ENCODE measurements around the gene EZH1. TPM values are rescaled to one million over a fixed set of nuclear protein-coding genes. Genes with fewer than 3 reads are reported as not detected.

EZH1 gene
- total RNA-seq, 1 experiment from 2014 or later, result 22.8 TPM

DNA sequence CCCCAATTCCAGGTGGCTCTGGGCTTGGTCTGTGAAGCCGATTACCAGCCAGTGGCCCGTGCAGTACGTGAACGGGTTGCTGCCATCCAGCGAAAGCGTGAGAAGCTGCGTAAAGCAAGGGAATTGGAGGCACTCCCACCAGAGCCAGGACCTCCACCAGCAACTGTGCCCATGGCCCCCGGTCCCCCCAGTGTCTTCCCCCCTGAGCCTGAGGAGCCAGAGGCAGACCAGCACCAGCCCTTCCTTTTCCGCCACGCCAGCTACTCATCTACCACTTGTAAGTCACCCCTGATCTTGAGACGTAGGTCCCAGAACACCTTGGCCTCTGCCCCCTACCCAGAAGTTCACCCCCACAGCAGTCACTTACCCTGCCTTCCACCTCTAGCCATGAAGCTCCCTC, 42.4 kb upstream of the EZH1 start:
- Histone ChIP-seq H3K4me2 (no peak overlapping the region), H3K4me1 (replicated peaks; ENCODE audit: insufficient read depth) (peaks cover 21% of the 10 kb centered on the region), H3K4me3 (no peak overlapping the region), H2AFZ (no peak overlapping the region), H4K20me1 (ENCODE audit: insufficient read depth) (no peaks in the 10 kb centered on the region), H3K9me2 (ENCODE audit: insufficient read depth) (no peaks in the 10 kb centered on the region), H3F3A (ENCODE audit: insufficient read depth, low read depth) (peaks cover 22% of the 10 kb centered on the region), H3K27ac (no peak overlapping the region), H3K9me3 (ENCODE audit: insufficient read depth, low read depth) (no peaks in the 10 kb centered on the region), H3K79me2 (ENCODE audit: low read depth) (no peaks in the 10 kb centered on the region), H3K36me3 (ENCODE audit: low read depth) (no peaks in the 10 kb centered on the region), H3K27me3 (ENCODE audit: insufficient read depth, low read depth) (no peaks in the 10 kb centered on the region)
- ChIA-PET POLR2A (ENCODE audit: unreplicated experiment) (interaction anchor here (0.6 kb wide), 1 partner anchor 14 kb away, joined by 4 read pairs; the partner anchor contains the start of gene VPS25), CTCF (no interaction called here)
- BruUV-seq (replicated peaks), result no TSS peak
- no peak for DNase-seq
- TF ChIP-seq CTCF (conservative IDR thresholded peaks at IDR 0.05) (no peak), EZH2 (IDR thresholded peaks at IDR 0.05; ENCODE audit: low read depth) (no peak)
- intact Hi-C loops (cut with micrococcal nuclease; ENCODE audit: unreplicated experiment), result no loop called here

- Histone ChIP-seq H3F3A (ENCODE audit: insufficient read depth, low read depth) (peaks cover 11% of the 10 kb centered on the region), H4K20me1 (ENCODE audit: insufficient read depth) (no peaks in the 10 kb centered on the region), H3K4me3 (no peak overlapping the region), H3K79me2 (ENCODE audit: low read depth) (no peaks in the 10 kb centered on the region), H3K9me3 (ENCODE audit: insufficient read depth, low read depth) (no peaks in the 10 kb centered on the region), H3K27ac (no peak overlapping the region), H3K36me3 (ENCODE audit: low read depth) (no peaks in the 10 kb centered on the region), H3K9me2 (ENCODE audit: insufficient read depth) (no peaks in the 10 kb centered on the region), H2AFZ (no peak overlapping the region), H3K27me3 (ENCODE audit: insufficient read depth, low read depth) (no peaks in the 10 kb centered on the region), H3K4me2 (no peak overlapping the region), H3K4me1 (replicated peaks; ENCODE audit: insufficient read depth) (peaks cover 30% of the 10 kb centered on the region)
- POLR2A ChIA-PET (ENCODE audit: unreplicated experiment), result interaction anchor here (1.0 kb wide), 1 partner anchor 93 kb away, joined by 4 read pairs; no protein-coding TSS in a partner anchor
- TF ChIP-seq CTCF (conservative IDR thresholded peaks at IDR 0.05) (no peak), EZH2 (IDR thresholded peaks at IDR 0.05; ENCODE audit: low read depth) (no peak)
- DNase-seq, result no peak
- BruUV-seq (replicated peaks), result no TSS peak
- intact Hi-C loops (cut with micrococcal nuclease; ENCODE audit: unreplicated experiment), result no loop called here
- CTCF ChIA-PET, result no interaction called here
These were observed 40.2 kb upstream of the EZH1 start for GRCh38 chr17:42784811-42785592.

DNA sequence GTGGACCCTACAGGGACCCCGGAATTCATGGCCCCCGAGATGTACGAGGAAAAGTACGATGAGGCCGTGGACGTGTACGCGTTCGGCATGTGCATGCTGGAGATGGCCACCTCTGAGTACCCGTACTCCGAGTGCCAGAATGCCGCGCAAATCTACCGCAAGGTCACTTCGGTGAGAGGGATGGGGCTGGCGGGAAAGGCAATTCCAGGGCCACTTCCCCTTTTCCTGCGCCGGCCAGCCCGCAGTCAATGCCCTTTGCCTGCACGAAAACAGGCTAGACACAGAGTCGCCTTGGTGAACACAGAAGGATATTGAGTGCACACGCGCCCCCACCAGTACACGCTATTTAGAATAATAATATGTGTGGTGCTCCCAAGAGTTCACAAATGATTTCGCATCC, 39.6 kb upstream of the EZH1 start:
- no peak overlapping the region for H3K4me2 ChIP-seq

More for the DNA sequence above, 39.6 kb upstream of the EZH1 start:
- ChIA-PET POLR2A (ENCODE audit: unreplicated experiment) (no interaction called here), CTCF (no interaction called here)
- peaks cover 11% of the 10 kb centered on the region for H3F3A ChIP-seq (ENCODE audit: insufficient read depth, low read depth)
- H3K27me3 ChIP-seq (ENCODE audit: insufficient read depth, low read depth), result no peaks in the 10 kb centered on the region
- no peak overlapping the region for H3K27ac ChIP-seq
- no peak overlapping the region for H3K4me3 ChIP-seq
- H3K36me3 ChIP-seq (ENCODE audit: low read depth), result peaks cover 4% of the 10 kb centered on the region; the same call in 1 of the 2 replicates
- no peak overlapping the region for H2AFZ ChIP-seq
- no peaks in the 10 kb centered on the region for H3K9me3 ChIP-seq (ENCODE audit: insufficient read depth, low read depth)
- DNase-seq, result no peak
- peaks cover 30% of the 10 kb centered on the region for H3K4me1 ChIP-seq (replicated peaks; ENCODE audit: insufficient read depth)
- H3K9me2 ChIP-seq (ENCODE audit: insufficient read depth), result no peaks in the 10 kb centered on the region
- no peaks in the 10 kb centered on the region for H3K79me2 ChIP-seq (ENCODE audit: low read depth)
- no peak for TF ChIP-seq CTCF (conservative IDR thresholded peaks at IDR 0.05)
- TF ChIP-seq EZH2 (IDR thresholded peaks at IDR 0.05; ENCODE audit: low read depth), result no peak
- intact Hi-C loops (cut with micrococcal nuclease; ENCODE audit: unreplicated experiment), result no loop called here
- no TSS peak for BruUV-seq (replicated peaks)
- H4K20me1 ChIP-seq (ENCODE audit: insufficient read depth), result no peaks in the 10 kb centered on the region

All from PC-9 (cell line).